Fibroblast of lung (primary cell): ENCODE data around the gene PCDH1.

ENCODE experiments used
- EZH2 ChIP-seq: IDR thresholded peaks from 2 replicates; pipeline ENCODE4 v1.5.1; 2012; ENCODE audit warnings: low read length, control low read depth, mild to moderate bottlenecking; ENCODE audit errors: missing control alignments
- TF ChIP-seq, protein P1 (sequence below), 2 donors: IDR thresholded peaks in 1 of 2; conservative IDR thresholded peaks in 1 of 2; 1 replicate in 1 of 2; 2 replicates in 1 of 2; pipeline ENCODE4 v1.5.1; 2011 to 2012; ENCODE audit warnings: low read length in 2 of 2, control low read depth in 1 of 2, inconsistent platforms in 1 of 2, low read depth in 1 of 2, mild to moderate bottlenecking in 1 of 2

GRCh38 chr5:141889282-141889871, 11.2 kb upstream of the PCDH1 start:
- TF ChIP-seq, protein P1, sequence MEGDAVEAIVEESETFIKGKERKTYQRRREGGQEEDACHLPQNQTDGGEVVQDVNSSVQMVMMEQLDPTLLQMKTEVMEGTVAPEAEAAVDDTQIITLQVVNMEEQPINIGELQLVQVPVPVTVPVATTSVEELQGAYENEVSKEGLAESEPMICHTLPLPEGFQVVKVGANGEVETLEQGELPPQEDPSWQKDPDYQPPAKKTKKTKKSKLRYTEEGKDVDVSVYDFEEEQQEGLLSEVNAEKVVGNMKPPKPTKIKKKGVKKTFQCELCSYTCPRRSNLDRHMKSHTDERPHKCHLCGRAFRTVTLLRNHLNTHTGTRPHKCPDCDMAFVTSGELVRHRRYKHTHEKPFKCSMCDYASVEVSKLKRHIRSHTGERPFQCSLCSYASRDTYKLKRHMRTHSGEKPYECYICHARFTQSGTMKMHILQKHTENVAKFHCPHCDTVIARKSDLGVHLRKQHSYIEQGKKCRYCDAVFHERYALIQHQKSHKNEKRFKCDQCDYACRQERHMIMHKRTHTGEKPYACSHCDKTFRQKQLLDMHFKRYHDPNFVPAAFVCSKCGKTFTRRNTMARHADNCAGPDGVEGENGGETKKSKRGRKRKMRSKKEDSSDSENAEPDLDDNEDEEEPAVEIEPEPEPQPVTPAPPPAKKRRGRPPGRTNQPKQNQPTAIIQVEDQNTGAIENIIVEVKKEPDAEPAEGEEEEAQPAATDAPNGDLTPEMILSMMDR (conservative IDR thresholded peaks at IDR 0.05 in 1 of 2, IDR thresholded peaks at IDR 0.05 in 1 of 2; ENCODE audit: low read depth in 1 of 2, low read length in 2 of 2) = peak; percentile 39 to 51
- TF ChIP-seq EZH2 = no peak
